GM18499 (cell line): ENCODE data around the gene SPTY2D1.

Source experiments
- ATAC-seq: cut with Tn5 transposase; IDR thresholded peaks from one replicate; pipeline ENCODE4 v1.9.1; 2021; ENCODE audit warnings: moderate number of reproducible peaks; ENCODE audit not compliant: insufficient read depth, unreplicated experiment

Gene SPTY2D1

GRCh38 chr11:18566406-18566805 is 67.7 kb downstream of the SPTY2D1 start:
- no peak for ATAC-seq

GRCh38 chr11:18564149-18564548 is 70.0 kb downstream of the SPTY2D1 start:
- no peak for ATAC-seq

- no peak for ATAC-seq
Observed at GRCh38 chr11:18563090-18563730, 70.9 kb downstream of the SPTY2D1 start.
